Psoas muscle (tissue), 8 donors: ENCODE results near the gene GSG1L. TPM values are rescaled to one million over a fixed set of nuclear protein-coding genes. Genes with fewer than 3 reads are reported as not detected.
A peak's percentile ranks its signal among the peaks of the same experiment; 100 is the strongest.

ENCODE experiments used
- ATAC-seq, 4 donors: fragments of 200-7000 bp; cut with Tn5 transposase; one replicate each; pipeline ENCODE4 v1.9.1; 2020; ENCODE audit warnings: moderate library complexity in 3 of 4, mild to moderate bottlenecking in 2 of 4
- DNase-seq, 2 donors: peaks; one replicate each; pipeline ENCODE4 v3.0.0-alpha.2; 2020
- H3K27ac ChIP-seq: fragments of 200-600 bp; one replicate; pipeline ENCODE4 v1.8.0; 2022
- H3K27me3 ChIP-seq, 3 donors: fragments of 200-600 bp in 1 of 3; one replicate each; pipeline versions ENCODE4 v1.6.1 to v1.8.0; 2013 to 2022; ENCODE audit warnings: low read length in 2 of 3, mild to moderate bottlenecking in 2 of 3, moderate library complexity in 1 of 3; ENCODE audit not compliant: insufficient read depth in 3 of 3
- H3K36me3 ChIP-seq, 2 donors: fragments of 200-600 bp in 1 of 2; one replicate each; pipeline versions ENCODE4 v1.6.1 to v1.8.0; 2013 to 2022; ENCODE audit warnings: low read depth in 1 of 2, mild to moderate bottlenecking in 1 of 2, moderate library complexity in 1 of 2; ENCODE audit not compliant: insufficient read depth in 1 of 2
- H3K4me1 ChIP-seq: fragments of 200-600 bp; one replicate; pipeline ENCODE4 v1.8.0; 2022
- H3K4me3 ChIP-seq: fragments of 200-600 bp; one replicate; pipeline ENCODE4 v1.8.0; 2022; ENCODE audit warnings: mild to moderate bottlenecking
- H3K9me3 ChIP-seq: fragments of 200-600 bp; one replicate; pipeline ENCODE4 v1.8.0; 2022
- WGBS, 3 donors: extraction: QIAGEN DNeasy Blood & Tissue Kit; methylation state at CpG; one replicate each; pipeline versions ENCODE4 v1.1.6 to v1.1.7; 2013; 5-methylcytosine and 5-hydroxymethylcytosine counted together
- intact Hi-C, 2 donors: fragments of 100-400 bp; cut with DNase I; formaldehyde crosslinking; loops; one replicate each; pipeline versions ENCODE4 v1.11.0 to v1.14.2; 2022
- polyA plus RNA-seq, 3 donors: library from polyadenylated mRNA; stranded (reverse); fragments of 200-250 nt; gene quantifications; one replicate each; pipeline ENCODE4 v1.2.3, GENCODE V29; 2013
- total RNA-seq, 4 donors: library from RNA; stranded (reverse); fragmentation: NEBNext Ultra II Directional in 2 of 4; extraction: Animal tissue kit (Norgen Biotek cat#: 25700) in 2 of 4; gene quantifications; one replicate each; pipeline versions ENCODE4 v1.2.1 to v1.2.4, GENCODE V29; 2021 to 2023
- TF ChIP-seq, protein P1 (sequence below): fragments of 200-600 bp; IDR thresholded peaks from one replicate; pipeline ENCODE4 v1.8.0; 2022; ENCODE audit warnings: antibody characterized with exemption
- donor health status: healthy with polysubstance abuse.
- donor health status: DM: no; HTN: no; CAD: no; lungs with moderate emphysema.
- donor health status: Bipolar disorder and iron deficiency.
- donor health status: healthy.
- donor health status: DM: yes; HTN: yes; CAD: no.
- donor health status: DM: no; HTN: no; CAD: no.
- donor health status: DM: no; HTN: no; CAD: no.
- donor health status: DM: yes; HTN: yes; CAD: no.

The GSG1L gene
- total and polyA plus RNA-seq, 7 donors = 0.04 to 0.17 (median 0.08) TPM; not detected in 2

DNA sequence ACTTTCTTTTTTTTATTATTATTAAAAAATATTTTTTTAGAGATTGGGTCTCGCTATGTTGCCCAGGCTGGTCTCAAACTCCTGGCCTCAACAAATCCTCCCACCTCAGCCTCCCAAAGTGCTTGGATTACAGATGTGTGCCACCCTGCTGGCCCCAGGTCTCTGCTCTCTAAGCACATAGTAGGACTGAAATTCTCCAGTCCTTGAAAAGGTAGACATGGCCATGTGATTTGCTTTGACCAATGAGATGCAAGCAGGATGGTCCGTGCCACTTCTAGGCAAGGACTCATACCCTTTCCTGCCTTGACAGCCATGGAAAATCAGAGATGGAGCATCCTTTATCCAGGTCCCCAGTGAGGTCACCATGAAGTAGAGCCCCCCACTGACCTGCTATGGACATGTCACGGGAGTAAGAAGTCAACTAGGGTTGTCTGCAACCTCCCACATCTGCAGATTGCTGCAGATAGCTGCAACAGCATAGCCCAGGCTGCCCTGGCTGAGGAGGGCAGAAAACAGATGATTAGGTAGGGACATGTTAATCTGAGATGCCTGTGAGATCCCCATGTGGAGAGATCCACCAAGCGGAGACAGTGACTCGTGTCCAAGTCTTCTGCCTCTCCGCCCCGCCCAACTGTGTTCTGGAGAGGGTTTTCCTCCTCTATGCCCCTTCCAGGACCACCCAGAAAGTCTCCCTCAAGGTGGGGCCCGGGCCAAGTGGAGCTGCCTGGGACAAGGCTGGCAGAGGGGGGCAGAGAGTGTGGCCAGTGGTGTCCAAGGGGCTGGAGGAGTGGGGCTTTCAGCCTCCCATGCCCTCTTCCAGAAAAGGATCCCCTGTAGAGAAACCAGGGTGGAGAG lies 11.0 kb downstream of the GSG1L start:
- intact Hi-C loops = no loop called here
- WGBS, 3 donors = 57 to 60% (median 59%) methylated on average over 8 of the region's 8 CpGs
- DNase-seq (no peak), ATAC-seq (no peak)
- Histone ChIP-seq H3K27ac (no peak overlapping the region), H3K9me3 (no peaks in the 10 kb centered on the region), H3K4me1 (no peaks in the 10 kb centered on the region), H3K4me3 (no peak overlapping the region), H3K36me3 (no peaks in the 10 kb centered on the region), H3K27me3 (peaks cover 0 to 22% (median 3%) of the 10 kb centered on the region in 3 donors)
- TF ChIP-seq, protein P1, sequence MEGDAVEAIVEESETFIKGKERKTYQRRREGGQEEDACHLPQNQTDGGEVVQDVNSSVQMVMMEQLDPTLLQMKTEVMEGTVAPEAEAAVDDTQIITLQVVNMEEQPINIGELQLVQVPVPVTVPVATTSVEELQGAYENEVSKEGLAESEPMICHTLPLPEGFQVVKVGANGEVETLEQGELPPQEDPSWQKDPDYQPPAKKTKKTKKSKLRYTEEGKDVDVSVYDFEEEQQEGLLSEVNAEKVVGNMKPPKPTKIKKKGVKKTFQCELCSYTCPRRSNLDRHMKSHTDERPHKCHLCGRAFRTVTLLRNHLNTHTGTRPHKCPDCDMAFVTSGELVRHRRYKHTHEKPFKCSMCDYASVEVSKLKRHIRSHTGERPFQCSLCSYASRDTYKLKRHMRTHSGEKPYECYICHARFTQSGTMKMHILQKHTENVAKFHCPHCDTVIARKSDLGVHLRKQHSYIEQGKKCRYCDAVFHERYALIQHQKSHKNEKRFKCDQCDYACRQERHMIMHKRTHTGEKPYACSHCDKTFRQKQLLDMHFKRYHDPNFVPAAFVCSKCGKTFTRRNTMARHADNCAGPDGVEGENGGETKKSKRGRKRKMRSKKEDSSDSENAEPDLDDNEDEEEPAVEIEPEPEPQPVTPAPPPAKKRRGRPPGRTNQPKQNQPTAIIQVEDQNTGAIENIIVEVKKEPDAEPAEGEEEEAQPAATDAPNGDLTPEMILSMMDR = no peak

DNA sequence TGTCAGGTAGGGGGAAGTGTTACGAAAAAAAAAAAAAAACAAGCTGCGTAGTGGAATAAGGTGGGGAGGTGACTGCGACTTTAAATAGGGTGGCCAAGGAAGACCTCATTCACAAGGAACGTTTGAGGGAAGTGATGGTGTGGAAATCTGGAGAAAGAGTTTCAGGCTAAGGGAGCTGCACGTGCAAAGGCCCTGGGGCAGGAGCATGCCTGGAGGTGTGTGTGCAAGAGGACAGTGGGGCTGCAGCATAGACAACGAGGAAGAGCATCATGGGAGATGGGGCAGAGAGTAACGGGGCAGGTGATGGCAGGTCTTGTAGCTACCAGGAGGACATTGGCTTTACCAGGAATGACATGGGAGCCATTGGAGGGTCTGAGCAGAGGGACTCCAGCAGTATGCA lies 12.0 kb downstream of the GSG1L start:
- Histone ChIP-seq H3K9me3 (no peaks in the 10 kb centered on the region), H3K36me3 (no peaks in the 10 kb centered on the region), H3K27me3 (peaks cover 0 to 22% (median 3%) of the 10 kb centered on the region in 3 donors), H3K27ac (no peak overlapping the region), H3K4me3 (no peak overlapping the region), H3K4me1 (no peaks in the 10 kb centered on the region)
- DNase-seq (no peak), ATAC-seq (no peak)
- TF ChIP-seq, protein P1 = no peak
- WGBS, 3 donors = 81 to 87% (median 82%) methylated on average over 7 of the region's 7 CpGs
- intact Hi-C loops = no loop called here

DNA sequence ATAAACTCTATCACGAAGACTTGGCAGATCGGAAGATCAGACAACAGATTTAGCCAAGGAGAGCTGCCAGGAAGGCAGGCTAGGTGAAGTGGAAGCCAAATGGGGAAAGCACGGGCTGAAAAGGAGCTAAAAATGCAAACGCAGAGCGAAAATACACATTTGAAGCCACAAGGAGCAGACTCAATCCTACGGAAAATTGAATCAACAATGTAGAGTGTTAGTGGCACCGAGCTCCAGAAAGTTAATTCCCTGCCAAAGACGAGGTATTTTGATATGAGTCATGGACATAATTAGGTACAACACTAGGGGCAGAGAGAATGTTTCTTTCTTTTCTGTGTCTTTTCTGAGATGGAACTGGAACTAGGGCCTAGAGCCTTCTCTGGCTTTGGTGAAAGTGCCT lies 20.7 kb downstream of the GSG1L start:
- no peak overlapping the region for H3K4me3 ChIP-seq
- DNase-seq (no peak), ATAC-seq (peak in 3 of 4 donors; percentile 48 to 57 (median 53))
- TF ChIP-seq, protein P1 = no peak
- intact Hi-C loops = no loop called here
- no peaks in the 10 kb centered on the region for H3K36me3 ChIP-seq
- no peak overlapping the region for H3K27ac ChIP-seq
- WGBS, 3 donors = 21 to 41% (median 27%) methylated on average over 8 of the region's 8 CpGs
- H3K27me3 ChIP-seq = no peaks in the 10 kb centered on the region
- H3K9me3 ChIP-seq = no peaks in the 10 kb centered on the region
- H3K4me1 ChIP-seq = peaks cover 7% of the 10 kb centered on the region

DNA sequence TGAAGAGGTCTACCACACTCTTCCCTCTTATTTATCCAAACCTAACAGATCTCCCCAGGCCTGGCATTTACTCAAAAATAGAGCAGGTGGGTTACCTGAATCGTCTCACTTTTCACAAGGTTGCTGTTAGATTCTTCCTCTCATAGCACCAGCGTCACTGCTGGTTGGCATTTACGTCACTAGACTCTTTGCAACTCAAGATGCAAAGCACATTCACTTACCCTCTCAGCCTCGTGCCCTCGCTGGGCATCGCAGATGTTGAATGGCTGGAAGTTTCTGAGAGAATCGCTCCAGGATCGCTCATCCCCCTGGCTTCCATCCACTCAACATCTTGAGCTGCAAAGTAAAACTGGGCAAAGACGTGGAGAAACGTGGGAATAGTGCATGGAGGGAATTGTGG lies 21.9 kb downstream of the GSG1L start:
- no peaks in the 10 kb centered on the region for H3K9me3 ChIP-seq
- no peaks in the 10 kb centered on the region for H3K36me3 ChIP-seq
- ATAC-seq = no peak
- H3K27me3 ChIP-seq = no peaks in the 10 kb centered on the region
- H3K27ac ChIP-seq = no peak overlapping the region
- 91 to 93% (median 91%) methylated on average over 10 of the region's 10 CpGs for WGBS, 3 donors
- no peak for DNase-seq
- H3K4me1 ChIP-seq = peaks cover 7% of the 10 kb centered on the region
- H3K4me3 ChIP-seq = no peak overlapping the region
- TF ChIP-seq, protein P1 = no peak
- intact Hi-C loops = no loop called here
